GM12872 (cell line): ENCODE measurements around the gene GGTLC1.

Source experiments
- CTCF ChIP-seq: IDR thresholded peaks from 3 replicates; pipeline ENCODE4 v1.5.1; 2011; ENCODE audit warnings: low read depth, mild to moderate bottlenecking, low read length, moderate library complexity; ENCODE audit not compliant: insufficient read depth

The GGTLC1 gene

GRCh38 chr20:23943304-23943703 lies 45.3 kb downstream of the GGTLC1 start:
- TF ChIP-seq CTCF: no peak

GRCh38 chr20:23939641-23940040 lies 48.9 kb downstream of the GGTLC1 start:
- TF ChIP-seq CTCF: no peak

- TF ChIP-seq CTCF: no peak
These were observed 49.5 kb downstream of the GGTLC1 start for GRCh38 chr20:23939063-23939462.

- TF ChIP-seq CTCF: no peak
These were observed 50.5 kb downstream of the GGTLC1 start for GRCh38 chr20:23938118-23938438.

GRCh38 chr20:23937303-23938117 lies 51.1 kb downstream of the GGTLC1 start:
- peak; percentile 75 for TF ChIP-seq CTCF
